LNCaP clone FGC (cell line): Measurements from ENCODE around the gene SLC2A13.
"Not testable (repeated sequence)": the region's sequence is repeated elsewhere in the genome, so short reads cannot be mapped to it uniquely, and the experiment has no call there.

Experiments used
- DNase-seq: peaks from one replicate; pipeline ENCODE4 v3.0.0-alpha.2; 2011; ENCODE audit warnings: low read depth
- H3K4me3 ChIP-seq: 2 replicates; pipeline ENCODE4 v1.5.1; 2011; ENCODE audit warnings: mild to moderate bottlenecking, low read depth, low read length, control low read depth
- TF ChIP-seq, protein P1 (sequence below): IDR thresholded peaks from 2 replicates; pipeline ENCODE4 v1.5.1; 2012; ENCODE audit warnings: mild to moderate bottlenecking; ENCODE audit not compliant: control insufficient read depth, insufficient read depth; ENCODE audit errors: extremely low read depth

Gene SLC2A13

DNA sequence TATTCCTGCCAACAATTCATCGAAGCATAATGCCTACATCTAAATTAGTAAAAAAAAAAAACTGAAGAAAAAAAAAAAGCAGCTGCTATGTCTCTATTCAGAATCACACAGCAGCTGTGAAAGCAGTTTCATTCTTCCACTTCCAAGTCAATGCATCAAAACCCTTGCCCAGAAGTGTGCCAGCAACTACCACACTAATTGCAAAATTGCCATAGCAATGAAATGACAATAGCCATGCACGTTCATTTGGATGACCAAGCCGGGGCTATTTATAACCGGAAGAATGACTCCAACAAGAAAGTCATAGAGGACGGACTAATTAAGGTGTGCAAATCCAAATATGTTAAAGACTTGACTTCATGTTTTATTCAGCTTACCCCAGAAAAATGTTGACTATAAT lies 42.5 kb downstream of the SLC2A13 start:
- TF ChIP-seq, protein P1, sequence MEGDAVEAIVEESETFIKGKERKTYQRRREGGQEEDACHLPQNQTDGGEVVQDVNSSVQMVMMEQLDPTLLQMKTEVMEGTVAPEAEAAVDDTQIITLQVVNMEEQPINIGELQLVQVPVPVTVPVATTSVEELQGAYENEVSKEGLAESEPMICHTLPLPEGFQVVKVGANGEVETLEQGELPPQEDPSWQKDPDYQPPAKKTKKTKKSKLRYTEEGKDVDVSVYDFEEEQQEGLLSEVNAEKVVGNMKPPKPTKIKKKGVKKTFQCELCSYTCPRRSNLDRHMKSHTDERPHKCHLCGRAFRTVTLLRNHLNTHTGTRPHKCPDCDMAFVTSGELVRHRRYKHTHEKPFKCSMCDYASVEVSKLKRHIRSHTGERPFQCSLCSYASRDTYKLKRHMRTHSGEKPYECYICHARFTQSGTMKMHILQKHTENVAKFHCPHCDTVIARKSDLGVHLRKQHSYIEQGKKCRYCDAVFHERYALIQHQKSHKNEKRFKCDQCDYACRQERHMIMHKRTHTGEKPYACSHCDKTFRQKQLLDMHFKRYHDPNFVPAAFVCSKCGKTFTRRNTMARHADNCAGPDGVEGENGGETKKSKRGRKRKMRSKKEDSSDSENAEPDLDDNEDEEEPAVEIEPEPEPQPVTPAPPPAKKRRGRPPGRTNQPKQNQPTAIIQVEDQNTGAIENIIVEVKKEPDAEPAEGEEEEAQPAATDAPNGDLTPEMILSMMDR, result no peak
- DNase-seq, result no peak

DNA sequence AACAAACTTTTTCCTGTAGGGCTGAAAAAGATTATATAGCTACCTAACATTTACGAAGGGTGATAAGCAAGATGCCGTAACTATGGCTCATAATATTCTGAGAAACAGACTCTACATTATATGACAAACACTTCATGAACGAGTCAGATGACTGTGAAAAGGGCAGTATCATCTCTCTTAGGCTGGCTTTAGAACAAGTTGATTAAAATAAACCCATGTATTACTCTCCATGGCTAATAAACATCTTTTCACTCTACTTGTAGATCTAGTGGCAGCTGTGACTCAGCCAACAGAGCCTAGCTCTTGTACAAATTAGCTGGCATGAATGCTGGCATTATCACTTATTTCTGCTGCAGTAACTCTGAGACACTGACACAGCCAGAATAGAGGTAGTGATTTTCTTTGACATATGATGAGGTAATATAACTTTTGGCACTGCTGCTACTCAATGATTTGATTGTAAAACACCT lies 47.1 kb downstream of the SLC2A13 start:
- TF ChIP-seq, protein P1, result no peak
- no peak for DNase-seq

More for the DNA sequence above, 42.5 kb downstream of the SLC2A13 start:
- H3K4me3 ChIP-seq, result no peak overlapping the region

GRCh38 chr12:40056373-40056772 lies 49.5 kb downstream of the SLC2A13 start:
- TF ChIP-seq, protein P1, result no peak
- DNase-seq, result no peak
- H3K4me3 ChIP-seq, result no peak overlapping the region

More for the DNA sequence above, 47.1 kb downstream of the SLC2A13 start:
- no peak overlapping the region for H3K4me3 ChIP-seq

GRCh38 chr12:40055776-40056175 lies 50.1 kb downstream of the SLC2A13 start:
- TF ChIP-seq, protein P1, result no peak
- no peak for DNase-seq
- H3K4me3 ChIP-seq, result no peak overlapping the region

GRCh38 chr12:40055228-40055579 lies 50.7 kb downstream of the SLC2A13 start:
- TF ChIP-seq, protein P1, result no peak
- no peak for DNase-seq
- H3K4me3 ChIP-seq, result no peak overlapping the region

GRCh38 chr12:40054555-40055227 lies 51.2 kb downstream of the SLC2A13 start:
- DNase-seq, result no peak
- H3K4me3 ChIP-seq, result no peak overlapping the region
- TF ChIP-seq, protein P1, result no peak

- TF ChIP-seq, protein P1, result no peak
- no peak for DNase-seq
- no peak overlapping the region for H3K4me3 ChIP-seq
Observed at GRCh38 chr12:40049268-40049667, 56.6 kb downstream of the SLC2A13 start.

- H3K4me3 ChIP-seq, DNase-seq: not testable (repeated sequence)
Observed at GRCh38 chr12:40047002-40047401, 58.9 kb downstream of the SLC2A13 start.
